GM23338 (cell line): Measurements from ENCODE around the gene SEC61G. TPM values are rescaled to one million over a fixed set of nuclear protein-coding genes. Genes with fewer than 3 reads are reported as not detected.

Experiments used
- ATAC-seq: fragments of 200-7000 bp; cut with Tn5 transposase; 3 replicates; pipeline ENCODE4 v1.9.1; 2020
- DNase-seq: peaks from one replicate; pipeline ENCODE4 v3.0.0-alpha.2; 2015; ENCODE audit warnings: low spot score
- H2AFZ ChIP-seq: fragments of 200-600 bp; sonication (generic); 2 replicates; pipeline ENCODE4 v1.8.0; 2016; ENCODE audit warnings: antibody characterized with exemption, mild to moderate bottlenecking, moderate library complexity
- H3F3A ChIP-seq: fragments of 200-600 bp; sonication (generic); replicated peaks from 2 replicates; pipeline ENCODE4 v1.8.0; 2017; ENCODE audit warnings: antibody characterized with exemption, mixed run types, low read depth
- H3K27ac ChIP-seq: fragments of 200-600 bp; sonication (generic); 2 replicates; pipeline ENCODE4 v1.6.1; 2016; ENCODE audit warnings: low read depth
- H3K27me3 ChIP-seq: fragments of 200-600 bp; sonication (generic); 2 replicates; pipeline ENCODE4 v1.8.0; 2016; ENCODE audit warnings: mild to moderate bottlenecking, mixed run types, moderate library complexity; ENCODE audit not compliant: insufficient read depth
- H3K36me3 ChIP-seq: fragments of 200-600 bp; sonication (generic); 2 replicates; pipeline ENCODE4 v1.8.0; 2016; ENCODE audit warnings: mild to moderate bottlenecking; ENCODE audit not compliant: insufficient read depth
- H3K4me1 ChIP-seq: fragments of 200-600 bp; sonication (generic); 2 replicates; pipeline ENCODE4 v1.8.0; 2016; ENCODE audit warnings: mild to moderate bottlenecking, moderate library complexity; ENCODE audit not compliant: insufficient read depth
- H3K4me2 ChIP-seq: fragments of 200-600 bp; sonication (generic); 2 replicates; pipeline ENCODE4 v1.7.1; 2017; ENCODE audit warnings: mixed run types
- H3K4me3 ChIP-seq: fragments of 200-600 bp; sonication (generic); 2 replicates; pipeline ENCODE4 v1.6.1; 2016; ENCODE audit warnings: mixed run types
- H3K79me2 ChIP-seq: fragments of 200-600 bp; sonication (generic); replicated peaks from 2 replicates; pipeline ENCODE4 v1.8.0; 2017; ENCODE audit warnings: mild to moderate bottlenecking; ENCODE audit not compliant: insufficient read depth
- H3K9me2 ChIP-seq: fragments of 200-600 bp; sonication (generic); 2 replicates; pipeline ENCODE4 v1.8.0; 2017; ENCODE audit not compliant: insufficient read depth
- H4K20me1 ChIP-seq: fragments of 200-600 bp; sonication (generic); replicated peaks from 2 replicates; pipeline ENCODE4 v1.8.0; 2017; ENCODE audit warnings: mild to moderate bottlenecking; ENCODE audit not compliant: insufficient read depth
- H3K27ac Mint-ChIP-seq: 2 replicates; pipeline ENCODE4 v1.8.0; 2020; ENCODE audit warnings: inconsistent platforms, mild to moderate bottlenecking, moderate library complexity, mixed read lengths
- H3K27me3 Mint-ChIP-seq: 3 replicates; pipeline ENCODE4 v1.8.0; 2022; ENCODE audit warnings: low read depth, mild to moderate bottlenecking, moderate library complexity, mixed read lengths, inconsistent platforms; ENCODE audit not compliant: insufficient read depth, poor library complexity
- H3K36me3 Mint-ChIP-seq: 3 replicates; pipeline ENCODE4 v1.8.0; 2021; ENCODE audit warnings: low read depth, mild to moderate bottlenecking, inconsistent platforms, moderate library complexity, mixed read lengths
- H3K4me1 Mint-ChIP-seq: 3 replicates; pipeline ENCODE4 v1.8.0; 2020; ENCODE audit warnings: mild to moderate bottlenecking, inconsistent platforms, mixed read lengths
- H3K4me3 Mint-ChIP-seq: 3 replicates; pipeline ENCODE4 v1.8.0; 2021; ENCODE audit warnings: moderate library complexity, mild to moderate bottlenecking, inconsistent platforms, mixed read lengths
- H3K9me3 Mint-ChIP-seq: 3 replicates; pipeline ENCODE4 v1.8.0; 2020; ENCODE audit warnings: moderate library complexity, mild to moderate bottlenecking, inconsistent platforms, mixed read lengths
- CREB1 ChIP-seq: fragments of 250-450 bp; sonication (Bioruptor Pico); IDR thresholded peaks from 2 replicates; pipeline ENCODE4 v1.5.0; 2020; ENCODE audit warnings: low read depth, mild to moderate bottlenecking, moderate library complexity
- CTCF ChIP-seq, 2 experiments: fragments of 200-600 bp in 1 of 2; sonication (generic) in 1 of 2; conservative IDR thresholded peaks; 2 replicates each; pipeline versions ENCODE4 v1.5.1 to v1.6.1; 2016 to 2017; ENCODE audit warnings: antibody characterized with exemption in 2 of 2, low read depth in 2 of 2, mild to moderate bottlenecking in 2 of 2, moderate library complexity in 1 of 2
- ETS1 ChIP-seq: IDR thresholded peaks from 2 replicates; pipeline ENCODE4 v1.6.1; 2016; ENCODE audit warnings: antibody characterized with exemption
- EZH2 ChIP-seq: fragments of 200-600 bp; sonication (generic); IDR thresholded peaks from one replicate; pipeline ENCODE4 v1.8.0; 2017; ENCODE audit warnings: antibody characterized with exemption, mild to moderate bottlenecking, low read depth; ENCODE audit not compliant: unreplicated experiment
- JUNB ChIP-seq: IDR thresholded peaks from one replicate; pipeline ENCODE4 v1.6.1; 2016; ENCODE audit warnings: antibody characterized with exemption; ENCODE audit not compliant: unreplicated experiment
- NANOG ChIP-seq: IDR thresholded peaks from 2 replicates; pipeline ENCODE4 v1.6.1; 2016; ENCODE audit warnings: antibody characterized with exemption, borderline replicate concordance
- POLR2AphosphoS5 ChIP-seq: IDR thresholded peaks from 2 replicates; pipeline ENCODE4 v1.6.1; 2016; ENCODE audit warnings: antibody characterized with exemption, low read depth
- REST ChIP-seq: IDR thresholded peaks from one replicate; pipeline ENCODE4 v1.6.1; 2018; ENCODE audit warnings: antibody characterized with exemption; ENCODE audit not compliant: unreplicated experiment
- STAT1 ChIP-seq: IDR thresholded peaks from one replicate; pipeline ENCODE4 v1.6.1; 2016; ENCODE audit warnings: antibody characterized with exemption; ENCODE audit not compliant: unreplicated experiment
- ZNF114 ChIP-seq: fragments of 250-450 bp; sonication (Bioruptor Pico); IDR thresholded peaks from 2 replicates; pipeline ENCODE4 v1.5.0; 2020; ENCODE audit warnings: mild to moderate bottlenecking, moderate library complexity
- ZNF331 ChIP-seq: fragments of 250-450 bp; sonication (Bioruptor Pico); IDR thresholded peaks from 2 replicates; pipeline ENCODE4 v1.5.0; 2020; ENCODE audit warnings: low read depth, mild to moderate bottlenecking, moderate library complexity
- polyA plus RNA-seq: library from polyadenylated mRNA; unstranded; fragments of >200 nt; fragmentation: Nextera tagmentation; extraction: Ambion mirVana; gene quantifications from 2 replicates; pipeline ENCODE4 v1.2.1, GENCODE V29; 2016
- total RNA-seq: library from RNA; depleted of rRNA; stranded (reverse); fragments of >200 nt; shearing (Covaris generic); gene quantifications from 2 replicates; pipeline ENCODE4 v1.2.3, GENCODE V29; 2014

The SEC61G gene
- total and polyA plus RNA-seq, 2 experiments from 2014 or later, result 350 to 497 TPM

GRCh38 chr7:54769203-54769602, 10.2 kb upstream of the SEC61G start:
- peaks cover 5% of the 10 kb centered on the region for H3K4me1 Mint-ChIP-seq
- no peak for DNase-seq
- peaks cover 2% of the 10 kb centered on the region; the same call in 2 of the 3 replicates for H3K9me3 Mint-ChIP-seq
- Histone ChIP-seq H4K20me1 (no peaks in the 10 kb centered on the region), H3F3A (no peaks in the 10 kb centered on the region), H3K27ac (no peak overlapping the region), H3K4me1 (no peaks in the 10 kb centered on the region), H3K9me2 (no peaks in the 10 kb centered on the region), H3K36me3 (no peaks in the 10 kb centered on the region), H3K79me2 (no peaks in the 10 kb centered on the region), H2AFZ (no peak overlapping the region), H3K4me2 (no peak overlapping the region), H3K27me3 (no peaks in the 10 kb centered on the region), H3K4me3 (no peak overlapping the region)
- no peak overlapping the region for H3K27ac Mint-ChIP-seq
- ATAC-seq, result no peak
- peaks cover 2% of the 10 kb centered on the region; the same call in 2 of the 3 replicates for H3K36me3 Mint-ChIP-seq
- no peak overlapping the region for H3K4me3 Mint-ChIP-seq
- peaks cover 6% of the 10 kb centered on the region for H3K27me3 Mint-ChIP-seq
- TF ChIP-seq JUNB, result no peak
- TF ChIP-seq CREB1 (CRISPR knock-in tag), result no peak
- TF ChIP-seq STAT1, result no peak
- no peak for TF ChIP-seq ZNF331
- TF ChIP-seq REST, result no peak
- TF ChIP-seq NANOG, result no peak
- no peak for TF ChIP-seq CTCF (conservative IDR thresholded peaks at IDR 0.05; ENCODE audit: low read depth in 2 of 2)

- H3K4me3 ChIP-seq, result no peak overlapping the region
- no peaks in the 10 kb centered on the region for H3F3A ChIP-seq
- no peak for TF ChIP-seq ZNF114 (CRISPR knock-in tag)
- no peak for TF ChIP-seq NANOG
- TF ChIP-seq POLR2AphosphoS5, result no peak
- TF ChIP-seq STAT1, result no peak
- no peak for TF ChIP-seq CTCF (conservative IDR thresholded peaks at IDR 0.05; ENCODE audit: low read depth in 2 of 2)
- no peak for TF ChIP-seq EZH2
- no peak for TF ChIP-seq ETS1
- peaks cover 6% of the 10 kb centered on the region for H3K27me3 Mint-ChIP-seq
- no peaks in the 10 kb centered on the region; the same call in 2 of the 3 replicates for H3K9me3 Mint-ChIP-seq
- DNase-seq (no peak), ATAC-seq (no peak)
- no peak overlapping the region for H3K27ac ChIP-seq
- no peak overlapping the region for H3K4me3 Mint-ChIP-seq
- no peak overlapping the region for H3K27ac Mint-ChIP-seq
- no peak overlapping the region for H3K4me2 ChIP-seq
- peaks cover 7% of the 10 kb centered on the region; the same call in 2 of the 3 replicates for H3K4me1 Mint-ChIP-seq
- H2AFZ ChIP-seq, result no peak overlapping the region
- peaks cover 1% of the 10 kb centered on the region; the same call in 1 of the 2 replicates for H3K79me2 ChIP-seq
- no peaks in the 10 kb centered on the region for H3K36me3 ChIP-seq
- H3K9me2 ChIP-seq, result no peaks in the 10 kb centered on the region
- no peaks in the 10 kb centered on the region for H3K27me3 ChIP-seq
- no peaks in the 10 kb centered on the region for H4K20me1 ChIP-seq
- no peaks in the 10 kb centered on the region for H3K4me1 ChIP-seq
- no peaks in the 10 kb centered on the region for H3K36me3 Mint-ChIP-seq
Observed at GRCh38 chr7:54764861-54765260, 5.8 kb upstream of the SEC61G start.
